Activated CD4-positive, alpha-beta T cell treated with anti-CD3 and anti-CD28 coated beads, Interleukin-2, amount 10 ng/mL, durations not matched to agents 7 days and 5 days (primary cell): ENCODE data around the gene DENND4A. TPM values are rescaled to one million over a fixed set of nuclear protein-coding genes. Genes with fewer than 3 reads are reported as not detected.

Source experiments
- CTCF ChIA-PET: fragments of 350-600 bp; sonication (Branson Sonifier 250); formaldehyde crosslinking; loops from one replicate; lab custom pipeline; 2021; ENCODE audit warnings: antibody characterized with exemption; lab: Charles Lee
- POLR2A ChIA-PET: fragments of 350-600 bp; sonication (Branson Sonifier 250); formaldehyde crosslinking; loops from one replicate; lab custom pipeline; 2021; ENCODE audit warnings: antibody characterized with exemption; lab: Charles Lee
- DNase-seq: peaks from one replicate; pipeline ENCODE4 v3.0.0-alpha.2; 2020
- H3K27ac Mint-ChIP-seq: one replicate; pipeline ENCODE4 v1.8.0; 2021; ENCODE audit warnings: mild to moderate bottlenecking, moderate library complexity, mixed read lengths
- H3K27me3 Mint-ChIP-seq: one replicate; pipeline ENCODE4 v1.8.0; 2021; ENCODE audit warnings: mixed read lengths
- H3K36me3 Mint-ChIP-seq: one replicate; pipeline ENCODE4 v1.8.0; 2021; ENCODE audit warnings: low read depth, mixed read lengths
- H3K4me1 Mint-ChIP-seq: one replicate; pipeline ENCODE4 v1.8.0; 2021; ENCODE audit warnings: mixed read lengths
- H3K4me3 Mint-ChIP-seq: one replicate; pipeline ENCODE4 v1.8.0; 2021; ENCODE audit warnings: mild to moderate bottlenecking, moderate library complexity, mixed read lengths
- H3K9me3 Mint-ChIP-seq: one replicate; pipeline ENCODE4 v1.8.0; 2021; ENCODE audit warnings: mixed read lengths
- total RNA-seq, 2 experiments: library from RNA; stranded (reverse); gene quantifications; one replicate each; pipeline ENCODE4 v1.2.3, GENCODE V29; 2021

Gene DENND4A
- total RNA-seq, 2 experiments from 2014 or later = 30.9 to 40.2 TPM

DNA sequence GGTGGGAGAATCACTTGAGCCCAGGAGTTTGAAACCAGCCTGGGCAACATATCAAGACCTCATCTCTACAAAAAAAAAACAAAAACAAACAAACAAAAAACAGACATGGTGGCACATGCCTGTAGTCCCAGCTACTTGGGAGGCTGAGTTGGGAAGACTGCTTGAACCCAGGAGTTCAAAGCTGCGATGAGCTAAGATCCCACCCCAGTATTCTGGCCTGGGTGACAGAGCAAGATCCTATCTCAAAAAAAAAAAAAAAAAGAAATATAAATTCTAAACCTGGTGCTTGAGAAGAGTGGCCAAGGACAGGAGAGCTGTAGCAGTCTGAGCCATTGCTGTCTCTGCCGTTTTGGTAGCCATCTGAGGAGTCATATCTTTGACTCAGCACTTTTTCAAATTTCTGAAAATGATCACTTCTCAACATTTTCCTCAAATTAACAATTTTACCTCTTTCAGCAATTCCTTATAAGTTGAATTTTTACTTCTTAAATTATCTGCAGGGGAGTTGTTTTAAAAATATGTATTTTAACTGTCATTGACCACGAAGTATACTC, 3.6 kb upstream of the DENND4A start:
- CTCF ChIA-PET = interaction anchor here (0.6 to 4.9 kb wide), 5 partner anchors 9 to 28 kb away, joined by 3 to 20 read pairs (median 7); no protein-coding TSS in a partner anchor
- Mint-ChIP-seq H3K27ac (no peak overlapping the region), H3K36me3 (peaks cover 1% of the 10 kb centered on the region), H3K9me3 (no peaks in the 10 kb centered on the region), H3K4me1 (peaks cover 44% of the 10 kb centered on the region), H3K4me3 (no peak overlapping the region), H3K27me3 (no peaks in the 10 kb centered on the region)
- no peak for DNase-seq
- POLR2A ChIA-PET = no interaction called here

DNA sequence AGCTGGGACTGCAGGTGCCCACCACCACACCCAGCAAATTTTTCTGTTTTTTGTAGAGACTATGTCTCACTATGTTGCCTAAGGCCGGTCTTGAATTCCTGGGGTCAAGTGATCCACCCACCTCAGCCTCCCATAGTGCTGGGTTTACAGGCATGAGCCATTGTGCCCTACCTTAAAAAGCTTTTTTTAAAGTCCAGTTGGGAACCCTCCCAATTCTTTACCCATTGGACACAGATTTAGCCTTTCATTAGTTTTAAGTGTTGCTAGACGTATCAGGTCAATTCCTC, 1.7 kb upstream of the DENND4A start:
- ChIA-PET POLR2A (interaction anchor here (0.6 kb wide), 1 partner anchor 125 kb away, joined by 4 read pairs; no protein-coding TSS in a partner anchor), CTCF (interaction anchor here (0.6 to 4.9 kb wide), 7 partner anchors 11 to 131 kb away, joined by 3 to 20 read pairs (median 4); no protein-coding TSS in a partner anchor)
- Mint-ChIP-seq H3K9me3 (no peaks in the 10 kb centered on the region), H3K4me3 (peak overlapping the region; percentile 50), H3K27ac (peak overlapping the region; percentile 98), H3K4me1 (peaks cover 59% of the 10 kb centered on the region), H3K36me3 (peaks cover 1% of the 10 kb centered on the region), H3K27me3 (no peaks in the 10 kb centered on the region)
- DNase-seq = no peak

DNA sequence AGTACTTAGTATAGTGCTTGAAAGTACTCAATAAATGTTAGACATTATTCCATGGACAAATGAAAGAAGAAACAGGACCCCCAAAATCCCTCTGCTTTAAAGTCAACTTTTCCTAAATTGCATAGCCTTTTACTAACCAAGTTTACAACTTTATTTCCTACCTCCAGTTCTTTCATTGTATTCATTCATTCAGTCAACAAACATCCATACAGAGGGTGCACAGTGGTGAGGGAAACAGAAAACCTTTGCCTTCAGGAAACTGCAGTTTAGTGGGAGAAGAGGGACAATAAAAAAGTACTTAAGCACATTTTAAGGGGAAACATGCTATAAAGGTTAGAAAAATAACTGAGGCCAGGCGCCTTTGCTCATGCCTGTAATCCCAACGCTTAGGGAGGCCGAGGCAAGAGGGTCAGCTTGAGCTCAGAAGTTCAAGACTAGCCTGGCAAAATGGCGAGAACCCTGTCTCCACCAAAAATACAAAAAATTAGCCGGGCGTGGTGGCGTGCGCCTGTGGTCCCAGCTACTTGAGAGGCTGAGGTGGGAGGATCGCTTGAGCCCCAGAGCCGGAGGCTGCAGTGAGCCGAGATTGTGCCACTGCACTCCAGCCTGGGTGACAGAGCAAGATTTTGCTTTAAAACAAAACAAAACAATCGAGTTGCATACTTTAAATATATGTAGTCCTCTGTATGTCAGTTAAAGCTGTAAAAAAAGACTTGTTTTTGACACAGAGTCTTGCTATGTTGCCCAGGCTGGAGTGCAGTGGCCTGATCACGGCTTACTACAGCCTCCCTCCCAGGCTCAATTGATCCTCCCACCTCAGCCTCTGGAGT, 1.1 kb upstream of the DENND4A start:
- Mint-ChIP-seq H3K27ac (peak overlapping the region; percentile 98), H3K4me3 (peak overlapping the region; percentile 89), H3K27me3 (no peaks in the 10 kb centered on the region), H3K36me3 (peaks cover 1% of the 10 kb centered on the region), H3K9me3 (no peaks in the 10 kb centered on the region), H3K4me1 (peaks cover 62% of the 10 kb centered on the region)
- DNase-seq = no peak
- POLR2A ChIA-PET = interaction anchor here (0.5 kb wide), 1 partner anchor 23 kb away, joined by 5 read pairs; no protein-coding TSS in a partner anchor
- CTCF ChIA-PET = interaction anchor here (0.6 to 4.9 kb wide), 9 partner anchors 8 to 130 kb away, joined by 3 to 20 read pairs (median 4); no protein-coding TSS in a partner anchor

DNA sequence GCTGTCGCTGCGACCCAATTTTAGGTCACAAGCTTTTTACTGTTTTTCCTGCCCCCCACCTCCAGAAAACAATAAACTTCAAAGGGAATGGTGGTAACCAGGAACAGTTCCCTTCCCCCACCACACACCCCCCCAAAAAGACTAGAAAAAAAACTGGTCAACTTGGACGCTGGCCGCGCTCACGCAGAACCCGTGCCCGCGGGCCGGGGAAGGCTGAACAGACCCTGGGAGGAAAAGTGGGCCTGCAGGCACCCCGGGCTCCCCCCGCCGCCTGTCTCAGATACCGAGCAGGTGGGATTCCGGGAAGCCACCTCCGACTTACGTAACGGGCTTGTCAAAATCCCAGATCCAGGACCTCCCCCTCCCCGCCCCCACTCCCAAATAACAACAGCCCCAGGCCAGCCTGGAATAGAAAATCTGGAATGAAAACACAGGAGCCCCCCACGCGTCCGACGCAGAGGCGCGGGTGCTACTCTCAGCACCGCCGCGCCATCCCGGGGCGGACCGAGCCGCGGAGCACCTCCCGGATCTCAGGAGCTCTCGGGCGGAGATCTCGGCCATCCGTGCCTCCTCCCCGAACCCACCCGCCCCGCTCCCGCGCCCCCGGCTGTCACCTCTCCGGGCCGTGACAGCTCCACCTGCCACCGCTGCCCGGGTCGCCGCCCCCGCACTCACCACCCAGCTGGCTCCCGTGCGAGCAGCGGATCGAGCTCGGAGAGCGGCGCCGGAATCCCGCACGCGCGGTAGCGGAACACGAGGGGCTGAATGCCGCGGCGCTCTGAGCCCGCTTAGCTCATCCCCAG, 557 bp downstream of the DENND4A start:
- no peaks in the 10 kb centered on the region for H3K27me3 Mint-ChIP-seq
- CTCF ChIA-PET = interaction anchor here (0.6 to 4.9 kb wide), 9 partner anchors 9 to 44 kb away, joined by 3 to 20 read pairs (median 5); no protein-coding TSS in a partner anchor
- H3K27ac Mint-ChIP-seq = peak overlapping the region; percentile 98
- no peak for DNase-seq
- H3K4me3 Mint-ChIP-seq = peak overlapping the region; percentile 89
- POLR2A ChIA-PET = interaction anchor here (0.6 to 0.8 kb wide), 5 partner anchors 13 to 898 kb away, joined by 3 to 4 read pairs (median 3); no protein-coding TSS in a partner anchor
- H3K36me3 Mint-ChIP-seq = peaks cover 5% of the 10 kb centered on the region
- H3K4me1 Mint-ChIP-seq = peaks cover 62% of the 10 kb centered on the region
- no peaks in the 10 kb centered on the region for H3K9me3 Mint-ChIP-seq

DNA sequence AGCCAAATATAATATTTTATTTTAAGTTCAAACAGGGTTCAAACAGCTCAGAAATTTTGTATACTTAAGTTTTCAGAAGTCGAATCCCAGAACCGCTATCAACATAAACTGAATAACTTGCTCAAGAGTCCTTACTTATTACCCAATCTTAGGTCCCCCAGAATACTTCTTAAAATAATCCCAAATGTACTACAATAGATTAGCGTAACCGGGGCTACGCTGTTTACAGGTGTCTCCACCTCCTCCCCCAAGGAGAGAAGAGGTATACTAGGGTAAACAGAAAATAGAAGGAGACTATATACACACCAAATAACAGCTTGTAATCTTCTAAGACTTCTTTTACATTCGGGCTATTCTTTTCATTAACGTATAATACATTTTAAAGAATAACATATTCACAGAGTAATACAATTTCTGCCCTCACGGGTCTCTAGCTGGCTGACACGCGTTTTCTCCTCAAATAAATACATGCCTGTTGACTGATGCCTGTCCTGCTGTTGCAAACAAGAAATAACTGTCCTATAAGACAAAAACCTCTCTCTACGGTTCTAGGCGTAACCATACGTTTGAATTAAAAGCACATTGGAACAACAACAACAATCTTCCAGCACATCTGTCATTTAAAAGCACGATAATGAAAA, 1.3 kb downstream of the DENND4A start:
- DNase-seq = peak; percentile 35
- Mint-ChIP-seq H3K4me3 (peak overlapping the region; percentile 89), H3K4me1 (peaks cover 56% of the 10 kb centered on the region), H3K36me3 (peaks cover 5% of the 10 kb centered on the region), H3K9me3 (no peaks in the 10 kb centered on the region), H3K27ac (peak overlapping the region; percentile 98), H3K27me3 (no peaks in the 10 kb centered on the region)
- ChIA-PET CTCF (interaction anchor here (0.6 to 2.2 kb wide), 9 partner anchors 8 to 607 kb away, joined by 3 to 6 read pairs (median 3); no protein-coding TSS in a partner anchor), POLR2A (interaction anchor here (0.6 to 1.7 kb wide), 3 partner anchors 14 to 28 kb away, joined by 3 to 4 read pairs (median 3); no protein-coding TSS in a partner anchor)

DNA sequence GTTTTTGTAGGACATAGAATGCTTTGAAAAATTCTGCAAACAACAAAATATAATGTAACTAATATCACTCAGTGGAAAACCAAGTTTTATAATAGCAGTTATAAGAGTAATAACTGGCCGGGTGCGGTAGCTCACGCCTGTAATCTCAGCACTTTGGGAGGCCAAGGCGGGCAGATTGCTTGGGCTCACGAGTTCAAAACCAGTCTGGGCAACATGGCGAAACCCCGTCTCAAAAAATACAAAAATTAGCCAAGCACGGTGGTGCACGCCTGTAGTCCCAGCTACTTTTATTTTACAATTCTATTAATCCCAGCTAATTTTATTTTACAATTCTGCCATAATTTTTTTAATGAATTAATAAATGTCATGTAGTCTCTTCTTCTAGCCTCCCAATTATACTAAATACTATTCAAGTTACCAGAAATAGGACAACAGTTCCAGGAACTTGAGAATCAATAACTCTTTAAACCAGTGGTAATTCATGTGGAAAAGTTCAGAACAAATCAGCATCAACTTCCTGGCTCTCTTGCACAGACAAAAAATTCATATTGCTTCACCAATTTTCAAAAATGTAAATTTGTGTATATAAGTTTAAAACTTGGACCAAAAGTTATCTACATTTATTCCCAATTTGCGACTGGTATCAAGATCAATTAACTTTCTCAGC, 2.2 kb downstream of the DENND4A start:
- H3K4me3 Mint-ChIP-seq = peak overlapping the region; percentile 89
- ChIA-PET POLR2A (interaction anchor here (0.6 to 1.7 kb wide), 2 partner anchors 29 to 485 kb away, joined by 3 read pairs; partner anchors contain the start of gene RNU5B-1), CTCF (interaction anchor here (1.0 to 2.2 kb wide), 5 partner anchors 10 to 40 kb away, joined by 3 to 5 read pairs (median 3); no protein-coding TSS in a partner anchor)
- H3K27me3 Mint-ChIP-seq = no peaks in the 10 kb centered on the region
- no peak for DNase-seq
- no peaks in the 10 kb centered on the region for H3K9me3 Mint-ChIP-seq
- H3K4me1 Mint-ChIP-seq = peaks cover 53% of the 10 kb centered on the region
- peaks cover 5% of the 10 kb centered on the region for H3K36me3 Mint-ChIP-seq
- H3K27ac Mint-ChIP-seq = peak overlapping the region; percentile 50

DNA sequence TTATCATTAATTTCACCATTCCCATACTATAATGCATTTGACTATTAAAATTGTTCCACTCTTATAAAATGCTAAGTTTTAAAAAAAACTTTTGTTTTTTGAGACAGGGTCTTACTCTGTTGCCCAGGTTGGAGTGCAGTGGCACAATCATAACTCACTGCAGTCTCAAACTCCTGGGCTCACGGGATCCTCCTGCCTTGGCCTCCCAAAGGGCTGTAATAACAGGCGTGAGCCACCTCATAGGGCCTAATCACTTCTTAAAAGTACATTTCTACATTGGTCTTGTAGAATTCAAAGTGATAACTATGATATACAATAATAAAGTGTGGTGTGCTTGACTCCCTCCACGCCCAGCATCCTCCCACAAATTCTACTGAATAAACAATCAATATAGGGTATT, 3.0 kb downstream of the DENND4A start:
- Mint-ChIP-seq H3K4me1 (peaks cover 46% of the 10 kb centered on the region), H3K9me3 (no peaks in the 10 kb centered on the region), H3K27me3 (no peaks in the 10 kb centered on the region), H3K27ac (peak overlapping the region; percentile 5), H3K36me3 (peaks cover 5% of the 10 kb centered on the region), H3K4me3 (peak overlapping the region; percentile 89)
- CTCF ChIA-PET = interaction anchor here (1.0 to 2.2 kb wide), 3 partner anchors 11 to 40 kb away, joined by 3 to 5 read pairs (median 3); no protein-coding TSS in a partner anchor
- no peak for DNase-seq
- POLR2A ChIA-PET = interaction anchor here (0.6 kb wide), 1 partner anchor 484 kb away, joined by 3 read pairs; the partner anchor contains the start of gene RNU5B-1

DNA sequence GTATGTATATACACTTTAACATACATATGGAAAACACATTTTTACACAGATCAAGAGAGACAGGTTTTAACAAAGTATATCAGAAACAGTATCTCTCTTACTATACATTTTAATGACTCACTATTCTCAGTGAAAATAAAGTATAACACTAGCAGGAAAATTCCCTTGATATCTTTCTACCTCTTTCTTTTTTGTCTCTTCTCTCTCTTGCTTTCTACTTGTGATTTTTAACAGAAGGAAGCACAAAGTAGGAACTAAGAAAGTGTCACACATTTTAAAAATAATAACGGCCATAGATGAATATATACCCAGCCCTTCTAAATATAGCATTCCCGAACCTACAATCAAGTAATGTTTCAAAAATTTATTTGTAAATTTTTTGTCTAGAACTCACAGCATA, 4.8 kb downstream of the DENND4A start:
- CTCF ChIA-PET = interaction anchor here (2.2 kb wide), 1 partner anchor 9 kb away, joined by 12 read pairs; no protein-coding TSS in a partner anchor
- H3K27ac Mint-ChIP-seq = no peak overlapping the region
- no peaks in the 10 kb centered on the region for H3K27me3 Mint-ChIP-seq

DNA sequence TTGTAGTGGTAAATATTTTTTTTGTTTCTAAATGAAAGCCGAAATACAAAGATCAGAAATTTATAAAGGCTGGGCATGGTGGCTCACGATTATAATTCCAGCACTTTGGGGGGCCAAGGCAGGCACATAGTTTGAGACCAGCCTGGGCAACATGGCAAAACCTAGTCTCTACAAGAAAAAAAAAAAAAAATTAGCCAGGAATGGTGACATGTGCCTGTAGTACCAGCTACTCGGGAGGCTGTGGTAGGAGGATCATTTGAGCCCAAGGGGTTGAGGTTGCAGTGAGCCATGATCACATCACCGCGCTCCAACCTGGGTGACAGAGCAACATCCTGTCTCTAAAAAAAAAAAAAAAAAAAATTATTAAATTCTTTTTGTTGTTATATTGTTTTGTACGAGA, 6.9 kb downstream of the DENND4A start:
- POLR2A ChIA-PET = no interaction called here
- H3K4me3 Mint-ChIP-seq = no peak overlapping the region
- H3K36me3 Mint-ChIP-seq = peaks cover 10% of the 10 kb centered on the region
- H3K9me3 Mint-ChIP-seq = no peaks in the 10 kb centered on the region
- peaks cover 35% of the 10 kb centered on the region for H3K4me1 Mint-ChIP-seq
- no peak overlapping the region for H3K27ac Mint-ChIP-seq
- no peak for DNase-seq
- H3K27me3 Mint-ChIP-seq = no peaks in the 10 kb centered on the region
- CTCF ChIA-PET = interaction anchor here (0.7 to 1.2 kb wide), 4 partner anchors 8 to 26 kb away, joined by 3 to 6 read pairs (median 3); no protein-coding TSS in a partner anchor

More for the DNA sequence above, 4.8 kb downstream of the DENND4A start:
- POLR2A ChIA-PET = interaction anchor here (0.6 kb wide), 1 partner anchor 160 kb away, joined by 4 read pairs; no protein-coding TSS in a partner anchor
- peaks cover 38% of the 10 kb centered on the region for H3K4me1 Mint-ChIP-seq
- H3K36me3 Mint-ChIP-seq = peaks cover 10% of the 10 kb centered on the region
- H3K9me3 Mint-ChIP-seq = no peaks in the 10 kb centered on the region
- DNase-seq = no peak
- no peak overlapping the region for H3K4me3 Mint-ChIP-seq

DNA sequence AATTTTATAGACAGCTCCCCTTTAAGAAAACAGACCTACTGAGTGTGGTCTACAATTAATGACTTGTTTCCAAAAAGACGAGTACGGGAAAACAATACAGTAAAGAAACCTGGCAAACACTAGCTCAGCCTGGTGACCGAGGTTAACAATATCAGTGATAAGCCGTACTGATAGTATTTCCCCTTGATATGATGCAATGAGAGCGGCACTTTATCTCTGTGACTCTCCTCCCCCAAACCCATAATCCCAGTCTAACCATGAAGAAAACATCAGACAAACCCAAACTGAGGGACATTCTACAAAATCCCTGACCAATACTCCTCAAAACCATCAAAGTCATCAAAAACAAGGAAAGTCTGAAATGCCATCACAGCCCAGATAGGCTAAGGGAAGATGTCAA, 8.2 kb downstream of the DENND4A start:
- peaks cover 25% of the 10 kb centered on the region for H3K4me1 Mint-ChIP-seq
- DNase-seq = no peak
- no peak overlapping the region for H3K4me3 Mint-ChIP-seq
- CTCF ChIA-PET = no interaction called here
- H3K9me3 Mint-ChIP-seq = no peaks in the 10 kb centered on the region
- no peaks in the 10 kb centered on the region for H3K27me3 Mint-ChIP-seq
- POLR2A ChIA-PET = no interaction called here
- H3K36me3 Mint-ChIP-seq = peaks cover 10% of the 10 kb centered on the region
- no peak overlapping the region for H3K27ac Mint-ChIP-seq

DNA sequence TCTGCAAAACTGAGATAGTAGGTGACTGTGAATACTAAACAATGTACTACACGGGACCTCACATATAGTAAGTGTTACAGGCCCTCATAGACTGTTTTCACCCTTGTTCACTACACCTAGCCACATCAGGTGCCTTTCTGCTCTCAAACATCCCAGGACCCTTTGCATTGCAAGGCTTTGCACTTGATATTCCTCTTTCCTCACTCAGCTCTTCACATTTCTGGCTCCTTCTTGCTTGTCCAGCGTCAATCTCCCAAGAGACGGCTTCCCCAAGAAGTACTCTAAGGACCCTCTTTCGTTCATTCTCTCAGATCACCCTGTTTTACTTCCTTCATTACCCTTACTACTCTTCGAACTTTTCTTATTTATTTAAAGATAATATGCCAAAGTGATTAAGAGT, 10.0 kb downstream of the DENND4A start:
- DNase-seq = no peak
- Mint-ChIP-seq H3K36me3 (peaks cover 11% of the 10 kb centered on the region), H3K27me3 (no peaks in the 10 kb centered on the region), H3K27ac (no peak overlapping the region), H3K4me1 (peaks cover 23% of the 10 kb centered on the region), H3K9me3 (no peaks in the 10 kb centered on the region), H3K4me3 (no peak overlapping the region)
- CTCF ChIA-PET = interaction anchor here (1.2 to 1.4 kb wide), 2 partner anchors 9 to 12 kb away, joined by 3 to 6 read pairs; partner anchors contain the start of gene DENND4A
- POLR2A ChIA-PET = no interaction called here
